Erythroblast (primary cell): ENCODE measurements around the gene NAPA.

Source experiments
- GATA1 ChIP-seq: IDR thresholded peaks from 2 replicates; pipeline ENCODE4 v1.6.1; 2011; ENCODE audit warnings: low read depth, mild to moderate bottlenecking, control low read depth, low read length, moderate library complexity
- POLR2A ChIP-seq: IDR thresholded peaks from 2 replicates; pipeline ENCODE4 v1.6.1; 2011; ENCODE audit warnings: mild to moderate bottlenecking, low read length

DNA sequence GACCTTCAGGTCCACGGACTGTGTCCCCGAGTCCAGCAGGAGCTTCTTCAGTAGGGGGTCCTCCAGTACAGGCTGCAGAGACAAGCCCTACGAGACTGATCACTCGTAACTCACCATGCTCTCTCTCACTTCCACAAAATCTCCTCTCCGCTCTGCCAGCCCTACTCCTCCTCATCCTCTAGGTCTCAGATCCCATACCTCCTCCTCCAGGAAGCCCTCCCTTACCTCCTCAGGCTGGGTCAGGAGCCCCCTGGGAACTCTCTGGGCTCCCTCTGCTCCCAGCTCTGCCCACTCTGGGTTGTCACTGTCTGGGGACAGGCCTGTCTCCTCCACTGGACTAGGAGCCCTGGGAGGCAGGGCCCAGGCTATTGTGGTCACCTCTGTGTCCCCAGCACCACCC is 23.9 kb upstream of the NAPA start:
- TF ChIP-seq POLR2A (no peak), GATA1 (no peak)
